ENCODE measurements around the gene ANO1.

DNA sequence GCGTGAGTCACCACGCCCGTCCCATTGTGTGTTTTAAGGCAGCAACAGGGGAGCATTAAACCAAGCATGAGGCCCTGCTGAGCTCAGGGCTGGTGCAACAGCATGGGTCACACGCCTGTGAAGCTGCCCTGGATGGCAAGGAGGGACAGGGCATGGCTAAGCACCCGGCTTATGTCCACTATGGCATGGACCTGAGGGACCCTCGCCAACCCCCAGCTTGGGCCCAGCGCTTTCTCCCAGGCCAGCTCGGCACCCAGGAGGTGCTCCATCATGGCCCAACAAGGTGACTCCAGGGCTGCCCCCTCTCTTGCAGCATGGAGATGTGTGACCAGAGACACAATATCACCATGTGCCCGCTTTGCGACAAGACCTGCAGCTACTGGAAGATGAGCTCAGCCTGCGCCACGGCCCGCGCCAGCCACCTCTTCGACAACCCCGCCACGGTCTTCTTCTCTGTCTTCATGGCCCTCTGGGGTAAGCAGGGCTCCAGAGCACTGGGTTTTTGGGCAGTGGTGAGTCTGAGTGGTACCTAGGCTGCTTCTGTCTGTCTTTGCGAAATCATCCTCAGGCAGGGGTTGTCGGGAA lies 53.6 kb downstream of the ANO1 start:
- TF ChIP-seq, protein P1, sequence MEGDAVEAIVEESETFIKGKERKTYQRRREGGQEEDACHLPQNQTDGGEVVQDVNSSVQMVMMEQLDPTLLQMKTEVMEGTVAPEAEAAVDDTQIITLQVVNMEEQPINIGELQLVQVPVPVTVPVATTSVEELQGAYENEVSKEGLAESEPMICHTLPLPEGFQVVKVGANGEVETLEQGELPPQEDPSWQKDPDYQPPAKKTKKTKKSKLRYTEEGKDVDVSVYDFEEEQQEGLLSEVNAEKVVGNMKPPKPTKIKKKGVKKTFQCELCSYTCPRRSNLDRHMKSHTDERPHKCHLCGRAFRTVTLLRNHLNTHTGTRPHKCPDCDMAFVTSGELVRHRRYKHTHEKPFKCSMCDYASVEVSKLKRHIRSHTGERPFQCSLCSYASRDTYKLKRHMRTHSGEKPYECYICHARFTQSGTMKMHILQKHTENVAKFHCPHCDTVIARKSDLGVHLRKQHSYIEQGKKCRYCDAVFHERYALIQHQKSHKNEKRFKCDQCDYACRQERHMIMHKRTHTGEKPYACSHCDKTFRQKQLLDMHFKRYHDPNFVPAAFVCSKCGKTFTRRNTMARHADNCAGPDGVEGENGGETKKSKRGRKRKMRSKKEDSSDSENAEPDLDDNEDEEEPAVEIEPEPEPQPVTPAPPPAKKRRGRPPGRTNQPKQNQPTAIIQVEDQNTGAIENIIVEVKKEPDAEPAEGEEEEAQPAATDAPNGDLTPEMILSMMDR (IDR thresholded peaks at IDR 0.05; ENCODE audit: low read depth, low read length, poor library complexity, severe bottlenecking): no peak
- TF ChIP-seq EZH2phosphoT487 (IDR thresholded peaks at IDR 0.05; ENCODE audit: borderline replicate concordance, low read length): no peak
